Liver (tissue), 9 donors: ENCODE data around the gene ADH7. TPM values are rescaled to one million over a fixed set of nuclear protein-coding genes. Genes with fewer than 3 reads are reported as not detected.

Experiments used
- DNase-seq: peaks from one replicate; pipeline ENCODE4 v3.0.0-alpha.2; 2017; ENCODE audit warnings: low spot score
- H3K27ac ChIP-seq, 2 donors: one replicate each; pipeline ENCODE4 v1.7.0; 2013; ENCODE audit warnings: inconsistent platforms in 2 of 2, low read length in 2 of 2, control low read depth in 1 of 2, low read depth in 1 of 2, mild to moderate bottlenecking in 1 of 2
- H3K27me3 ChIP-seq, 4 donors: one replicate each; pipeline versions ENCODE4 v1.6.1 to v1.7.0; 2013; ENCODE audit warnings: low read length in 3 of 4, inconsistent platforms in 1 of 4, mild to moderate bottlenecking in 1 of 4, moderate library complexity in 1 of 4; ENCODE audit not compliant: control insufficient read depth in 4 of 4, insufficient read depth in 4 of 4
- H3K36me3 ChIP-seq, 4 donors: one replicate each; pipeline versions ENCODE4 v1.6.1 to v1.7.0; 2013; ENCODE audit warnings: low read length in 3 of 4, mild to moderate bottlenecking in 3 of 4, low read depth in 1 of 4, moderate library complexity in 1 of 4; ENCODE audit not compliant: control insufficient read depth in 4 of 4, insufficient read depth in 3 of 4
- H3K4me1 ChIP-seq, 4 donors: one replicate each; pipeline versions ENCODE4 v1.6.1 to v1.7.0; 2013; ENCODE audit warnings: low read length in 3 of 4, mild to moderate bottlenecking in 3 of 4, moderate library complexity in 1 of 4; ENCODE audit not compliant: control insufficient read depth in 4 of 4, insufficient read depth in 4 of 4
- H3K4me3 ChIP-seq, 3 donors: one replicate each; pipeline versions ENCODE4 v1.6.1 to v1.7.0; 2013; ENCODE audit warnings: low read length in 3 of 3, control low read depth in 1 of 3, low read depth in 1 of 3, mild to moderate bottlenecking in 1 of 3
- H3K9ac ChIP-seq, 2 donors: one replicate each; pipeline ENCODE4 v1.7.0; 2013; ENCODE audit warnings: low read length in 2 of 2, mild to moderate bottlenecking in 2 of 2, moderate library complexity in 2 of 2, control low read depth in 1 of 2, low read depth in 1 of 2
- H3K9me3 ChIP-seq, 4 donors: one replicate each; pipeline versions ENCODE4 v1.6.1 to v1.7.0; 2013; ENCODE audit warnings: low read length in 3 of 4; ENCODE audit not compliant: control insufficient read depth in 4 of 4
- EGR1 ChIP-seq, 2 donors: IDR thresholded peaks; 2 replicates each; pipeline ENCODE4 v1.6.1; 2016 to 2018; ENCODE audit warnings: antibody characterized with exemption in 2 of 2, low read depth in 2 of 2
- FOXA1 ChIP-seq: IDR thresholded peaks from 2 replicates; pipeline ENCODE4 v1.6.1; 2016; ENCODE audit warnings: antibody characterized with exemption
- FOXA2 ChIP-seq: IDR thresholded peaks from 2 replicates; pipeline ENCODE4 v1.6.1; 2016; ENCODE audit warnings: antibody characterized with exemption
- GABPA ChIP-seq, 2 donors: IDR thresholded peaks in 1 of 2; conservative IDR thresholded peaks in 1 of 2; 2 replicates each; pipeline ENCODE4 v1.6.1; 2016; ENCODE audit warnings: antibody characterized with exemption in 2 of 2, mild to moderate bottlenecking in 1 of 2, moderate library complexity in 1 of 2
- HNF4A ChIP-seq, 2 donors: conservative IDR thresholded peaks; 2 replicates each; pipeline ENCODE4 v1.6.1; 2016; ENCODE audit warnings: antibody characterized with exemption in 2 of 2, mild to moderate bottlenecking in 2 of 2
- HNF4G ChIP-seq: IDR thresholded peaks from 2 replicates; pipeline ENCODE4 v1.6.1; 2016; ENCODE audit warnings: antibody characterized with exemption
- JUND ChIP-seq, 2 donors: IDR thresholded peaks; 2 replicates each; pipeline ENCODE4 v1.6.1; 2016; ENCODE audit warnings: antibody characterized with exemption in 2 of 2
- NR2F2 ChIP-seq: IDR thresholded peaks from 2 replicates; pipeline ENCODE4 v1.6.1; 2016; ENCODE audit warnings: antibody characterized with exemption
- RAD21 ChIP-seq, 2 donors: IDR thresholded peaks; 2 replicates each; pipeline ENCODE4 v1.6.1; 2016; ENCODE audit warnings: antibody characterized with exemption in 2 of 2, mild to moderate bottlenecking in 2 of 2
- RXRA ChIP-seq, 2 donors: IDR thresholded peaks; 2 replicates each; pipeline ENCODE4 v1.6.1; 2017 to 2018; ENCODE audit warnings: antibody characterized with exemption in 2 of 2, mild to moderate bottlenecking in 1 of 2
- SP1 ChIP-seq: IDR thresholded peaks from 2 replicates; pipeline ENCODE4 v1.6.1; 2018; ENCODE audit warnings: antibody characterized with exemption, mild to moderate bottlenecking
- TAF1 ChIP-seq: conservative IDR thresholded peaks from 2 replicates; pipeline ENCODE4 v1.6.1; 2016; ENCODE audit warnings: antibody characterized with exemption, mild to moderate bottlenecking
- YY1 ChIP-seq: IDR thresholded peaks from 2 replicates; pipeline ENCODE4 v1.6.1; 2016; ENCODE audit warnings: antibody characterized with exemption, mild to moderate bottlenecking
- WGBS: extraction: QIAGEN DNeasy Blood & Tissue Kit; methylation state at CpG from one replicate; pipeline ENCODE4 v1.1.7; 2013; 5-methylcytosine and 5-hydroxymethylcytosine counted together
- polyA plus RNA-seq, 2 donors: library from polyadenylated mRNA; stranded (reverse) in 1 of 2; unstranded in 1 of 2; fragments of 200-250 nt in 1 of 2; fragments of >200 nt in 1 of 2; fragmentation: Nextera tagmentation in 1 of 2; extraction: Ambion mirVana in 1 of 2; gene quantifications; one replicate each; pipeline versions ENCODE4 v1.2.1 to v1.2.3, GENCODE V29; 2013 to 2015
- total RNA-seq, 2 donors: library from RNA; depleted of rRNA; stranded (reverse); fragments of >200 nt; gene quantifications; one replicate each; pipeline ENCODE4 v1.2.3, GENCODE V29; 2014
- TF ChIP-seq, protein P1 (sequence below): IDR thresholded peaks from 2 replicates; pipeline ENCODE4 v1.6.1; 2016; ENCODE audit warnings: antibody characterized with exemption
- TF ChIP-seq, protein P2 (sequence below): IDR thresholded peaks from 2 replicates; pipeline ENCODE4 v1.6.1; 2016; ENCODE audit warnings: antibody characterized with exemption, mild to moderate bottlenecking
- TF ChIP-seq, protein P3 (sequence below): IDR thresholded peaks from 2 replicates; pipeline ENCODE4 v1.6.1; 2016; ENCODE audit warnings: antibody characterized with exemption
- TF ChIP-seq, protein P4 (sequence below): fragments of 150-350 bp; IDR thresholded peaks from 2 replicates; pipeline ENCODE4 v1.5.1; 2017; ENCODE audit warnings: improper control_type of control experiment, low read depth, low read length; ENCODE audit not compliant: missing input control
- TF ChIP-seq, protein P5 (sequence below): IDR thresholded peaks from 2 replicates; pipeline ENCODE4 v1.6.1; 2016; ENCODE audit warnings: antibody characterized with exemption
- donor health status: healthy.
- donor health status: healthy.
- donor health status: healthy.
- donor health status: healthy.
- donor health status: healthy.

ADH7 gene
- total and polyA plus RNA-seq, 4 donors, result under 0.01 TPM; not detected in 3

DNA sequence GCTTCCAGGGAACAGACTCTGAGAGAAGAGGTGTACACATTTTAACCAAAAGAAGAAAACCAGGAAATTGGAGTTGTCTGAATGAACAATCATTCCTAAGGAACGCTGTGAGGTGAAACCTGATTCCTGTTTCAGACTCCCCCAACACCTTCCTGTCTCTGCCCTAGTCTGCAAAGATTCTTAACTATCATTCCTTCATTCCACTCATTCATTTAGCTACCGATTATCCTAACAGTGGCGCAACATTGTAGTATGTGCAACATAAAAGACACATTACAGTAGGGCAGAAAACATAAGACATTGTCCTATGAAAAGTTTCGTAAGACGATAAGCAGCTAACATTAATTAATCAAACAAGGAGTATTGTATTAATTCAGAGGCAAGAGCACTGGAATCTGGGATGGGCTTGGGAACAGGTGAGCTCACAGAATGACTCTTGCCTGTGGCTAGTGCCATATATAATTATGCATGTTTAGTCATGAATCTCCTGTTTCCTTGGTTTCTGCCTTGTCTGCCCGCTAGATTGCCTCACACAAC is 23.8 kb upstream of the ADH7 start:
- Histone ChIP-seq H3K27me3 (no peaks in the 10 kb centered on the region), H3K4me1 (peaks cover 7 to 36% (median 30%) of the 10 kb centered on the region in 4 donors), H3K27ac (peak overlapping the region; percentile 77 to 87), H3K9ac (no peak overlapping the region), H3K36me3 (no peaks in the 10 kb centered on the region), H3K9me3 (no peaks in the 10 kb centered on the region), H3K4me3 (no peak overlapping the region)
- 87% methylated on average over 6 of the region's 6 CpGs for WGBS
- TF ChIP-seq, protein P1, sequence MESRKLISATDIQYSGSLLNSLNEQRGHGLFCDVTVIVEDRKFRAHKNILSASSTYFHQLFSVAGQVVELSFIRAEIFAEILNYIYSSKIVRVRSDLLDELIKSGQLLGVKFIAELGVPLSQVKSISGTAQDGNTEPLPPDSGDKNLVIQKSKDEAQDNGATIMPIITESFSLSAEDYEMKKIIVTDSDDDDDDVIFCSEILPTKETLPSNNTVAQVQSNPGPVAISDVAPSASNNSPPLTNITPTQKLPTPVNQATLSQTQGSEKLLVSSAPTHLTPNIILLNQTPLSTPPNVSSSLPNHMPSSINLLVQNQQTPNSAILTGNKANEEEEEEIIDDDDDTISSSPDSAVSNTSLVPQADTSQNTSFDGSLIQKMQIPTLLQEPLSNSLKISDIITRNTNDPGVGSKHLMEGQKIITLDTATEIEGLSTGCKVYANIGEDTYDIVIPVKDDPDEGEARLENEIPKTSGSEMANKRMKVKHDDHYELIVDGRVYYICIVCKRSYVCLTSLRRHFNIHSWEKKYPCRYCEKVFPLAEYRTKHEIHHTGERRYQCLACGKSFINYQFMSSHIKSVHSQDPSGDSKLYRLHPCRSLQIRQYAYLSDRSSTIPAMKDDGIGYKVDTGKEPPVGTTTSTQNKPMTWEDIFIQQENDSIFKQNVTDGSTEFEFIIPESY, result no peak
- TF ChIP-seq FOXA1 (no peak), YY1 (no peak), HNF4A (conservative IDR thresholded peaks at IDR 0.05) (no peak), HNF4G (no peak)
- TF ChIP-seq, protein P2, sequence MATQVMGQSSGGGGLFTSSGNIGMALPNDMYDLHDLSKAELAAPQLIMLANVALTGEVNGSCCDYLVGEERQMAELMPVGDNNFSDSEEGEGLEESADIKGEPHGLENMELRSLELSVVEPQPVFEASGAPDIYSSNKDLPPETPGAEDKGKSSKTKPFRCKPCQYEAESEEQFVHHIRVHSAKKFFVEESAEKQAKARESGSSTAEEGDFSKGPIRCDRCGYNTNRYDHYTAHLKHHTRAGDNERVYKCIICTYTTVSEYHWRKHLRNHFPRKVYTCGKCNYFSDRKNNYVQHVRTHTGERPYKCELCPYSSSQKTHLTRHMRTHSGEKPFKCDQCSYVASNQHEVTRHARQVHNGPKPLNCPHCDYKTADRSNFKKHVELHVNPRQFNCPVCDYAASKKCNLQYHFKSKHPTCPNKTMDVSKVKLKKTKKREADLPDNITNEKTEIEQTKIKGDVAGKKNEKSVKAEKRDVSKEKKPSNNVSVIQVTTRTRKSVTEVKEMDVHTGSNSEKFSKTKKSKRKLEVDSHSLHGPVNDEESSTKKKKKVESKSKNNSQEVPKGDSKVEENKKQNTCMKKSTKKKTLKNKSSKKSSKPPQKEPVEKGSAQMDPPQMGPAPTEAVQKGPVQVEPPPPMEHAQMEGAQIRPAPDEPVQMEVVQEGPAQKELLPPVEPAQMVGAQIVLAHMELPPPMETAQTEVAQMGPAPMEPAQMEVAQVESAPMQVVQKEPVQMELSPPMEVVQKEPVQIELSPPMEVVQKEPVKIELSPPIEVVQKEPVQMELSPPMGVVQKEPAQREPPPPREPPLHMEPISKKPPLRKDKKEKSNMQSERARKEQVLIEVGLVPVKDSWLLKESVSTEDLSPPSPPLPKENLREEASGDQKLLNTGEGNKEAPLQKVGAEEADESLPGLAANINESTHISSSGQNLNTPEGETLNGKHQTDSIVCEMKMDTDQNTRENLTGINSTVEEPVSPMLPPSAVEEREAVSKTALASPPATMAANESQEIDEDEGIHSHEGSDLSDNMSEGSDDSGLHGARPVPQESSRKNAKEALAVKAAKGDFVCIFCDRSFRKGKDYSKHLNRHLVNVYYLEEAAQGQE, result no peak
- TF ChIP-seq, protein P3, sequence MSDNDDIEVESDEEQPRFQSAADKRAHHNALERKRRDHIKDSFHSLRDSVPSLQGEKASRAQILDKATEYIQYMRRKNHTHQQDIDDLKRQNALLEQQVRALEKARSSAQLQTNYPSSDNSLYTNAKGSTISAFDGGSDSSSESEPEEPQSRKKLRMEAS, result no peak
- no peak for DNase-seq

DNA sequence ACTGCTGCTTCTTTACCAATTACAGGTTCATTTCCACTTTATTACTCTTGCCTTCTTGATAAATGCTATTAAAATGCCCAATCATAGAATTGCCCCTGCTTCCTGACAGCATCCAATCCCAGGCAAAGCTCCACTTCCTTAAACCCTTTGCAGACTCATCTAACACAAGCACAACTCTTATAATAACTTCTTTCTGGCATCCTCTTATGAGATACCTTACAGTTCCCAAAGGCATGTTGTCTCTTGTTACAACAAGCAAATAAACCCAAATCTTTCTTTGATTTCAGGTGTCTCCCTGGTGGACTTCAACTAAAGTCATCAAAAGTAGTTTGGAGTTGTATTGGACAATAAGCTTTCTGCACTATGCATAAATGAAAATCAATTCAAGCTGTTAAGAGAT is 22.5 kb upstream of the ADH7 start:
- Histone ChIP-seq H3K36me3 (no peaks in the 10 kb centered on the region), H3K4me3 (no peak overlapping the region), H3K27me3 (no peaks in the 10 kb centered on the region), H3K9me3 (peaks cover 0 to 2% (median 0%) of the 10 kb centered on the region in 4 donors), H3K27ac (no peak overlapping the region), H3K4me1 (peaks cover 7 to 32% (median 27%) of the 10 kb centered on the region in 4 donors), H3K9ac (no peak overlapping the region)
- TF ChIP-seq, protein P2, result no peak
- TF ChIP-seq, protein P1, result no peak
- TF ChIP-seq RAD21 (IDR thresholded peaks at IDR 0.05) (no peak), FOXA1 (no peak), HNF4G (no peak), GABPA (IDR thresholded peaks at IDR 0.05 in 1 of 2, conservative IDR thresholded peaks at IDR 0.05 in 1 of 2) (no peak), JUND (IDR thresholded peaks at IDR 0.05) (no peak), SP1 (no peak), HNF4A (conservative IDR thresholded peaks at IDR 0.05) (no peak), TAF1 (no peak), EGR1 (IDR thresholded peaks at IDR 0.05; ENCODE audit: low read depth in 2 of 2) (no peak), RXRA (IDR thresholded peaks at IDR 0.05) (no peak), FOXA2 (no peak), YY1 (no peak), NR2F2 (no peak)
- TF ChIP-seq, protein P4, sequence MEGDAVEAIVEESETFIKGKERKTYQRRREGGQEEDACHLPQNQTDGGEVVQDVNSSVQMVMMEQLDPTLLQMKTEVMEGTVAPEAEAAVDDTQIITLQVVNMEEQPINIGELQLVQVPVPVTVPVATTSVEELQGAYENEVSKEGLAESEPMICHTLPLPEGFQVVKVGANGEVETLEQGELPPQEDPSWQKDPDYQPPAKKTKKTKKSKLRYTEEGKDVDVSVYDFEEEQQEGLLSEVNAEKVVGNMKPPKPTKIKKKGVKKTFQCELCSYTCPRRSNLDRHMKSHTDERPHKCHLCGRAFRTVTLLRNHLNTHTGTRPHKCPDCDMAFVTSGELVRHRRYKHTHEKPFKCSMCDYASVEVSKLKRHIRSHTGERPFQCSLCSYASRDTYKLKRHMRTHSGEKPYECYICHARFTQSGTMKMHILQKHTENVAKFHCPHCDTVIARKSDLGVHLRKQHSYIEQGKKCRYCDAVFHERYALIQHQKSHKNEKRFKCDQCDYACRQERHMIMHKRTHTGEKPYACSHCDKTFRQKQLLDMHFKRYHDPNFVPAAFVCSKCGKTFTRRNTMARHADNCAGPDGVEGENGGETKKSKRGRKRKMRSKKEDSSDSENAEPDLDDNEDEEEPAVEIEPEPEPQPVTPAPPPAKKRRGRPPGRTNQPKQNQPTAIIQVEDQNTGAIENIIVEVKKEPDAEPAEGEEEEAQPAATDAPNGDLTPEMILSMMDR, result no peak
- TF ChIP-seq, protein P3, result no peak
- TF ChIP-seq, protein P5, sequence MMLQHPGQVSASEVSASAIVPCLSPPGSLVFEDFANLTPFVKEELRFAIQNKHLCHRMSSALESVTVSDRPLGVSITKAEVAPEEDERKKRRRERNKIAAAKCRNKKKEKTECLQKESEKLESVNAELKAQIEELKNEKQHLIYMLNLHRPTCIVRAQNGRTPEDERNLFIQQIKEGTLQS, result no peak
- no peak for DNase-seq
